ENCODE results near the gene DYRK1B. TPM values are rescaled to one million over a fixed set of nuclear protein-coding genes. Genes with fewer than 3 reads are reported as not detected.
"Not testable (repeated sequence)": the region's sequence is repeated elsewhere in the genome, so short reads cannot be mapped to it uniquely, and the experiment has no call there.

DYRK1B gene
- total and polyA plus RNA-seq, 3 experiments from 2014 or later: 7.9 to 15.3 (median 9.1) TPM

- H3K9me3 ChIP-seq (ENCODE audit: low read length); H3K27me3 Mint-ChIP-seq; H3K27ac ChIP-seq (ENCODE audit: low read depth, low read length); H3K4me3 ChIP-seq (ENCODE audit: low read length); CTCF ChIA-PET; POLR2A ChIA-PET; H3K27me3 ChIP-seq (ENCODE audit: insufficient read depth, low read length, poor library complexity, severe bottlenecking); H3K36me3 ChIP-seq (ENCODE audit: insufficient read depth, low read length); H3K4me1 ChIP-seq (ENCODE audit: insufficient read depth, low read length); H3K4me1 Mint-ChIP-seq; H3K9me3 Mint-ChIP-seq; H3K4me3 Mint-ChIP-seq: not testable (repeated sequence)
- H3K36me3 Mint-ChIP-seq: peaks cover 0 to 20% (median 0%) of the 10 kb centered on the region in 3 donors
- DNase-seq: peak in 2 of 5 donors; percentile 34 to 65
- peak overlapping the region in 2 of 8 donors; percentile 38 to 47 for H3K27ac Mint-ChIP-seq
These were observed 43.5 kb upstream of the DYRK1B start for GRCh38 chr19:39877488-39877887.

- DNase-seq; H3K9me3 Mint-ChIP-seq; H3K9me3 ChIP-seq (ENCODE audit: low read length); H3K27me3 Mint-ChIP-seq; H3K4me3 ChIP-seq (ENCODE audit: low read length); H3K4me1 Mint-ChIP-seq; H3K27me3 ChIP-seq (ENCODE audit: insufficient read depth, low read length, poor library complexity, severe bottlenecking); H3K27ac Mint-ChIP-seq; H3K4me1 ChIP-seq (ENCODE audit: insufficient read depth, low read length); H3K27ac ChIP-seq (ENCODE audit: low read depth, low read length); H3K4me3 Mint-ChIP-seq; H3K36me3 ChIP-seq (ENCODE audit: insufficient read depth, low read length); CTCF ChIA-PET; POLR2A ChIA-PET: not testable (repeated sequence)
- peaks cover 0 to 22% (median 0%) of the 10 kb centered on the region in 3 donors for H3K36me3 Mint-ChIP-seq
These were observed 42.5 kb upstream of the DYRK1B start for GRCh38 chr19:39876486-39876885.

GRCh38 chr19:39875401-39875864, 41.5 kb upstream of the DYRK1B start:
- POLR2A ChIA-PET; H3K27ac Mint-ChIP-seq; H3K9me3 ChIP-seq (ENCODE audit: low read length); H3K4me3 Mint-ChIP-seq; H3K27ac ChIP-seq (ENCODE audit: low read depth, low read length); CTCF ChIA-PET; H3K27me3 ChIP-seq (ENCODE audit: insufficient read depth, low read length, poor library complexity, severe bottlenecking); H3K4me1 Mint-ChIP-seq; H3K36me3 ChIP-seq (ENCODE audit: insufficient read depth, low read length); H3K9me3 Mint-ChIP-seq; H3K4me3 ChIP-seq (ENCODE audit: low read length); DNase-seq; H3K4me1 ChIP-seq (ENCODE audit: insufficient read depth, low read length); H3K27me3 Mint-ChIP-seq: not testable (repeated sequence)
- H3K36me3 Mint-ChIP-seq: peaks cover 0 to 27% (median 0%) of the 10 kb centered on the region in 3 donors

GRCh38 chr19:39874404-39874803, 40.4 kb upstream of the DYRK1B start:
- H3K4me1 ChIP-seq (ENCODE audit: insufficient read depth, low read length): no peaks in the 10 kb centered on the region
- H3K27me3 ChIP-seq (ENCODE audit: insufficient read depth, low read length, poor library complexity, severe bottlenecking): no peaks in the 10 kb centered on the region
- H3K4me3 ChIP-seq (ENCODE audit: low read length): no peak overlapping the region
- ChIA-PET CTCF (no interaction called here), POLR2A (no interaction called here)
- H3K9me3 ChIP-seq (ENCODE audit: low read length): no peaks in the 10 kb centered on the region
- H3K27ac ChIP-seq (ENCODE audit: low read depth, low read length): no peak overlapping the region
- DNase-seq: no peak
- peaks cover 0 to 32% (median 4%) of the 10 kb centered on the region in 3 donors for H3K36me3 Mint-ChIP-seq
- no peaks in the 10 kb centered on the region for H3K9me3 Mint-ChIP-seq
- H3K27ac Mint-ChIP-seq: no peak overlapping the region
- no peaks in the 10 kb centered on the region for H3K4me1 Mint-ChIP-seq
- H3K27me3 Mint-ChIP-seq: no peaks in the 10 kb centered on the region
- H3K36me3 ChIP-seq (ENCODE audit: insufficient read depth, low read length): no peaks in the 10 kb centered on the region
- no peak overlapping the region for H3K4me3 Mint-ChIP-seq

GRCh38 chr19:39873385-39873784, 39.4 kb upstream of the DYRK1B start:
- H3K9me3 ChIP-seq (ENCODE audit: low read length): no peaks in the 10 kb centered on the region
- Mint-ChIP-seq H3K27ac (no peak overlapping the region), H3K9me3 (no peaks in the 10 kb centered on the region), H3K4me1 (no peaks in the 10 kb centered on the region), H3K27me3 (no peaks in the 10 kb centered on the region), H3K36me3 (peaks cover 0 to 34% (median 4%) of the 10 kb centered on the region in 3 donors), H3K4me3 (no peak overlapping the region)
- no peaks in the 10 kb centered on the region for H3K27me3 ChIP-seq (ENCODE audit: insufficient read depth, low read length, poor library complexity, severe bottlenecking)
- CTCF ChIA-PET: no interaction called here
- H3K4me1 ChIP-seq (ENCODE audit: insufficient read depth, low read length): no peaks in the 10 kb centered on the region
- no peak for DNase-seq
- no peak overlapping the region for H3K4me3 ChIP-seq (ENCODE audit: low read length)
- H3K36me3 ChIP-seq (ENCODE audit: insufficient read depth, low read length): no peaks in the 10 kb centered on the region
- POLR2A ChIA-PET: no interaction called here
- H3K27ac ChIP-seq (ENCODE audit: low read depth, low read length): no peak overlapping the region

- Mint-ChIP-seq H3K27ac (peak overlapping the region in 1 of 8 donors; percentile 29), H3K4me1 (no peaks in the 10 kb centered on the region), H3K36me3 (peaks cover 0 to 35% (median 6%) of the 10 kb centered on the region in 3 donors), H3K4me3 (no peak overlapping the region), H3K27me3 (no peaks in the 10 kb centered on the region), H3K9me3 (no peaks in the 10 kb centered on the region)
- Histone ChIP-seq H3K4me1 (ENCODE audit: insufficient read depth, low read length) (no peaks in the 10 kb centered on the region), H3K27me3 (ENCODE audit: insufficient read depth, low read length, poor library complexity, severe bottlenecking) (no peaks in the 10 kb centered on the region), H3K9me3 (ENCODE audit: low read length) (no peaks in the 10 kb centered on the region), H3K36me3 (ENCODE audit: insufficient read depth, low read length) (no peaks in the 10 kb centered on the region), H3K27ac (ENCODE audit: low read depth, low read length) (no peak overlapping the region), H3K4me3 (ENCODE audit: low read length) (no peak overlapping the region)
- CTCF ChIA-PET: no interaction called here
- DNase-seq: no peak
- POLR2A ChIA-PET: no interaction called here
These were observed 38.2 kb upstream of the DYRK1B start for GRCh38 chr19:39871886-39872866.

- peak overlapping the region in 1 of 8 donors; percentile 86 for H3K27ac Mint-ChIP-seq
- H3K36me3 ChIP-seq (ENCODE audit: insufficient read depth, low read length): no peaks in the 10 kb centered on the region
- no peaks in the 10 kb centered on the region for H3K27me3 ChIP-seq (ENCODE audit: insufficient read depth, low read length, poor library complexity, severe bottlenecking)
- peaks cover 0 to 41% (median 6%) of the 10 kb centered on the region in 3 donors for H3K36me3 Mint-ChIP-seq
- ChIA-PET POLR2A (no interaction called here), CTCF (no interaction called here)
- no peak overlapping the region for H3K27ac ChIP-seq (ENCODE audit: low read depth, low read length)
- H3K4me1 Mint-ChIP-seq: no peaks in the 10 kb centered on the region
- H3K27me3 Mint-ChIP-seq: no peaks in the 10 kb centered on the region
- H3K9me3 Mint-ChIP-seq: no peaks in the 10 kb centered on the region
- no peaks in the 10 kb centered on the region for H3K9me3 ChIP-seq (ENCODE audit: low read length)
- no peaks in the 10 kb centered on the region for H3K4me1 ChIP-seq (ENCODE audit: insufficient read depth, low read length)
- no peak overlapping the region for H3K4me3 ChIP-seq (ENCODE audit: low read length)
- DNase-seq: no peak
- no peak overlapping the region for H3K4me3 Mint-ChIP-seq
These were observed 37.4 kb upstream of the DYRK1B start for GRCh38 chr19:39871362-39871761.

- Histone ChIP-seq H3K4me1 (ENCODE audit: insufficient read depth, low read length) (no peaks in the 10 kb centered on the region), H3K27ac (ENCODE audit: low read depth, low read length) (no peak overlapping the region), H3K27me3 (ENCODE audit: insufficient read depth, low read length, poor library complexity, severe bottlenecking) (no peaks in the 10 kb centered on the region), H3K4me3 (ENCODE audit: low read length) (no peak overlapping the region), H3K9me3 (ENCODE audit: low read length) (no peaks in the 10 kb centered on the region), H3K36me3 (ENCODE audit: insufficient read depth, low read length) (no peaks in the 10 kb centered on the region)
- no peak overlapping the region for H3K4me3 Mint-ChIP-seq
- H3K4me1 Mint-ChIP-seq: no peaks in the 10 kb centered on the region
- CTCF ChIA-PET: no interaction called here
- H3K27ac Mint-ChIP-seq: peak overlapping the region in 2 of 8 donors; percentile 61 to 65
- no peak for DNase-seq
- POLR2A ChIA-PET: no interaction called here
- H3K36me3 Mint-ChIP-seq: peaks cover 0 to 42% (median 9%) of the 10 kb centered on the region in 3 donors
- no peaks in the 10 kb centered on the region for H3K27me3 Mint-ChIP-seq
- no peaks in the 10 kb centered on the region for H3K9me3 Mint-ChIP-seq
These were observed 36.4 kb upstream of the DYRK1B start for GRCh38 chr19:39870171-39870971.

Data from CD8-positive, alpha-beta memory T cell (primary cell).